ENCODE measurements around the gene SLC35F1.

DNA sequence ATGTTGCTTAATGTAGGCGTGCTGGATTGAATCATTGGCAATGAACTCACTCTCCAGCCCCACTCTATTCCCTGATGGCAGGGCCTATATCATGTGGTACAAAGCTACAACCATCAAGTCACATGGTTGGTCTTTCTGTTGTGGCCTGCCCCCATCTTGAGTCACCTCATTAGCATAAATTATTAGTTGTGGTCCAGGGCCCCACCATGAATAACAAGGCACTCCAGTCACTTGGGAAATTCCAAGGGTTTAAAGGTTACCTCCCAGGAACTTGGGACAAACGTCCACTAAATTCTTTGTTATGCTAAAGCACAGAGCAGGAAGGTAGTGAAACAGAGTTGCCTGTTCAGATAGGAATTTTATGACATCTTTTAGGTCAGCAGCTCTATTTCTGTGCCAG is 193.7 kb downstream of the SLC35F1 start:
- TF ChIP-seq, protein P1, sequence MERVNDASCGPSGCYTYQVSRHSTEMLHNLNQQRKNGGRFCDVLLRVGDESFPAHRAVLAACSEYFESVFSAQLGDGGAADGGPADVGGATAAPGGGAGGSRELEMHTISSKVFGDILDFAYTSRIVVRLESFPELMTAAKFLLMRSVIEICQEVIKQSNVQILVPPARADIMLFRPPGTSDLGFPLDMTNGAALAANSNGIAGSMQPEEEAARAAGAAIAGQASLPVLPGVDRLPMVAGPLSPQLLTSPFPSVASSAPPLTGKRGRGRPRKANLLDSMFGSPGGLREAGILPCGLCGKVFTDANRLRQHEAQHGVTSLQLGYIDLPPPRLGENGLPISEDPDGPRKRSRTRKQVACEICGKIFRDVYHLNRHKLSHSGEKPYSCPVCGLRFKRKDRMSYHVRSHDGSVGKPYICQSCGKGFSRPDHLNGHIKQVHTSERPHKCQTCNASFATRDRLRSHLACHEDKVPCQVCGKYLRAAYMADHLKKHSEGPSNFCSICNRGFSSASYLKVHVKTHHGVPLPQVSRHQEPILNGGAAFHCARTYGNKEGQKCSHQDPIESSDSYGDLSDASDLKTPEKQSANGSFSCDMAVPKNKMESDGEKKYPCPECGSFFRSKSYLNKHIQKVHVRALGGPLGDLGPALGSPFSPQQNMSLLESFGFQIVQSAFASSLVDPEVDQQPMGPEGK (CRISPR knock-in tag; IDR thresholded peaks at IDR 0.05; ENCODE audit: borderline replicate concordance) = no peak
- TF ChIP-seq GLIS3 (CRISPR knock-in tag; IDR thresholded peaks at IDR 0.05) (no peak), TCF4 (CRISPR knock-in tag; IDR thresholded peaks at IDR 0.05; ENCODE audit: borderline replicate concordance) (no peak), SNAI2 (CRISPR knock-in tag; IDR thresholded peaks at IDR 0.05) (no peak), ISL1 (CRISPR knock-in tag; IDR thresholded peaks at IDR 0.05) (no peak), ZFP30 (CRISPR knock-in tag; IDR thresholded peaks at IDR 0.05) (no peak), ARNTL (CRISPR knock-in tag; IDR thresholded peaks at IDR 0.05; ENCODE audit: borderline replicate concordance, low read depth) (no peak), RARB (CRISPR knock-in tag; IDR thresholded peaks at IDR 0.05) (no peak), OSR1 (CRISPR knock-in tag; IDR thresholded peaks at IDR 0.05) (no peak), BACH2 (CRISPR knock-in tag; IDR thresholded peaks at IDR 0.05; ENCODE audit: borderline replicate concordance) (no peak)
- TF ChIP-seq, protein P2, sequence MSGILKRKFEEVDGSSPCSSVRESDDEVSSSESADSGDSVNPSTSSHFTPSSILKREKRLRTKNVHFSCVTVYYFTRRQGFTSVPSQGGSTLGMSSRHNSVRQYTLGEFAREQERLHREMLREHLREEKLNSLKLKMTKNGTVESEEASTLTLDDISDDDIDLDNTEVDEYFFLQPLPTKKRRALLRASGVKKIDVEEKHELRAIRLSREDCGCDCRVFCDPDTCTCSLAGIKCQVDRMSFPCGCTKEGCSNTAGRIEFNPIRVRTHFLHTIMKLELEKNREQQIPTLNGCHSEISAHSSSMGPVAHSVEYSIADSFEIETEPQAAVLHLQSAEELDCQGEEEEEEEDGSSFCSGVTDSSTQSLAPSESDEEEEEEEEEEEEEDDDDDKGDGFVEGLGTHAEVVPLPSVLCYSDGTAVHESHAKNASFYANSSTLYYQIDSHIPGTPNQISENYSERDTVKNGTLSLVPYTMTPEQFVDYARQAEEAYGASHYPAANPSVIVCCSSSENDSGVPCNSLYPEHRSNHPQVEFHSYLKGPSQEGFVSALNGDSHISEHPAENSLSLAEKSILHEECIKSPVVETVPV (CRISPR knock-in tag; IDR thresholded peaks at IDR 0.05) = no peak
- TF ChIP-seq, protein P3, sequence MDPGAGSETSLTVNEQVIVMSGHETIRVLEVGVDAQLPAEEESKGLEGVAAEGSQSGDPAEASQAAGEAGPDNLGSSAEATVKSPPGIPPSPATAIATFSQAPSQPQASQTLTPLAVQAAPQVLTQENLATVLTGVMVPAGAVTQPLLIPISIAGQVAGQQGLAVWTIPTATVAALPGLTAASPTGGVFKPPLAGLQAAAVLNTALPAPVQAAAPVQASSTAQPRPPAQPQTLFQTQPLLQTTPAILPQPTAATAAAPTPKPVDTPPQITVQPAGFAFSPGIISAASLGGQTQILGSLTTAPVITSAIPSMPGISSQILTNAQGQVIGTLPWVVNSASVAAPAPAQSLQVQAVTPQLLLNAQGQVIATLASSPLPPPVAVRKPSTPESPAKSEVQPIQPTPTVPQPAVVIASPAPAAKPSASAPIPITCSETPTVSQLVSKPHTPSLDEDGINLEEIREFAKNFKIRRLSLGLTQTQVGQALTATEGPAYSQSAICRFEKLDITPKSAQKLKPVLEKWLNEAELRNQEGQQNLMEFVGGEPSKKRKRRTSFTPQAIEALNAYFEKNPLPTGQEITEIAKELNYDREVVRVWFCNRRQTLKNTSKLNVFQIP (CRISPR knock-in tag; IDR thresholded peaks at IDR 0.05; ENCODE audit: borderline replicate concordance, low read depth) = no peak
- TF ChIP-seq, protein P4, sequence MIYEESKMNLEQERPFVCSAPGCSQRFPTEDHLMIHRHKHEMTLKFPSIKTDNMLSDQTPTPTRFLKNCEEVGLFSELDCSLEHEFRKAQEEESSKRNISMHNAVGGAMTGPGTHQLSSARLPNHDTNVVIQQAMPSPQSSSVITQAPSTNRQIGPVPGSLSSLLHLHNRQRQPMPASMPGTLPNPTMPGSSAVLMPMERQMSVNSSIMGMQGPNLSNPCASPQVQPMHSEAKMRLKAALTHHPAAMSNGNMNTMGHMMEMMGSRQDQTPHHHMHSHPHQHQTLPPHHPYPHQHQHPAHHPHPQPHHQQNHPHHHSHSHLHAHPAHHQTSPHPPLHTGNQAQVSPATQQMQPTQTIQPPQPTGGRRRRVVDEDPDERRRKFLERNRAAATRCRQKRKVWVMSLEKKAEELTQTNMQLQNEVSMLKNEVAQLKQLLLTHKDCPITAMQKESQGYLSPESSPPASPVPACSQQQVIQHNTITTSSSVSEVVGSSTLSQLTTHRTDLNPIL (CRISPR knock-in tag; IDR thresholded peaks at IDR 0.05; ENCODE audit: low read depth) = no peak
